Liver (tissue), 9 donors: ENCODE measurements around the gene KLF13. TPM values are rescaled to one million over a fixed set of nuclear protein-coding genes. Genes with fewer than 3 reads are reported as not detected.

Source experiments
- DNase-seq: peaks from one replicate; pipeline ENCODE4 v3.0.0-alpha.2; 2017; ENCODE audit warnings: low spot score
- H3K27ac ChIP-seq, 2 donors: one replicate each; pipeline ENCODE4 v1.7.0; 2013; ENCODE audit warnings: inconsistent platforms in 2 of 2, low read length in 2 of 2, control low read depth in 1 of 2, low read depth in 1 of 2, mild to moderate bottlenecking in 1 of 2
- H3K27me3 ChIP-seq, 4 donors: one replicate each; pipeline versions ENCODE4 v1.6.1 to v1.7.0; 2013; ENCODE audit warnings: low read length in 3 of 4, inconsistent platforms in 1 of 4, mild to moderate bottlenecking in 1 of 4, moderate library complexity in 1 of 4; ENCODE audit not compliant: control insufficient read depth in 4 of 4, insufficient read depth in 4 of 4
- H3K36me3 ChIP-seq, 4 donors: one replicate each; pipeline versions ENCODE4 v1.6.1 to v1.7.0; 2013; ENCODE audit warnings: low read length in 3 of 4, mild to moderate bottlenecking in 3 of 4, low read depth in 1 of 4, moderate library complexity in 1 of 4; ENCODE audit not compliant: control insufficient read depth in 4 of 4, insufficient read depth in 3 of 4
- H3K4me1 ChIP-seq, 4 donors: one replicate each; pipeline versions ENCODE4 v1.6.1 to v1.7.0; 2013; ENCODE audit warnings: low read length in 3 of 4, mild to moderate bottlenecking in 3 of 4, moderate library complexity in 1 of 4; ENCODE audit not compliant: control insufficient read depth in 4 of 4, insufficient read depth in 4 of 4
- H3K4me3 ChIP-seq, 3 donors: one replicate each; pipeline versions ENCODE4 v1.6.1 to v1.7.0; 2013; ENCODE audit warnings: low read length in 3 of 3, control low read depth in 1 of 3, low read depth in 1 of 3, mild to moderate bottlenecking in 1 of 3
- H3K9ac ChIP-seq, 2 donors: one replicate each; pipeline ENCODE4 v1.7.0; 2013; ENCODE audit warnings: low read length in 2 of 2, mild to moderate bottlenecking in 2 of 2, moderate library complexity in 2 of 2, control low read depth in 1 of 2, low read depth in 1 of 2
- H3K9me3 ChIP-seq, 4 donors: one replicate each; pipeline versions ENCODE4 v1.6.1 to v1.7.0; 2013; ENCODE audit warnings: low read length in 3 of 4; ENCODE audit not compliant: control insufficient read depth in 4 of 4
- ATF3 ChIP-seq: IDR thresholded peaks from 2 replicates; pipeline ENCODE4 v1.6.1; 2016; ENCODE audit warnings: antibody characterized with exemption
- EGR1 ChIP-seq, 2 donors: IDR thresholded peaks; 2 replicates each; pipeline ENCODE4 v1.6.1; 2016 to 2018; ENCODE audit warnings: antibody characterized with exemption in 2 of 2, low read depth in 2 of 2
- FOXA1 ChIP-seq: IDR thresholded peaks from 2 replicates; pipeline ENCODE4 v1.6.1; 2016; ENCODE audit warnings: antibody characterized with exemption
- FOXA2 ChIP-seq: IDR thresholded peaks from 2 replicates; pipeline ENCODE4 v1.6.1; 2016; ENCODE audit warnings: antibody characterized with exemption
- GABPA ChIP-seq, 2 donors: IDR thresholded peaks in 1 of 2; conservative IDR thresholded peaks in 1 of 2; 2 replicates each; pipeline ENCODE4 v1.6.1; 2016; ENCODE audit warnings: antibody characterized with exemption in 2 of 2, mild to moderate bottlenecking in 1 of 2, moderate library complexity in 1 of 2
- HNF4A ChIP-seq, 2 donors: conservative IDR thresholded peaks; 2 replicates each; pipeline ENCODE4 v1.6.1; 2016; ENCODE audit warnings: antibody characterized with exemption in 2 of 2, mild to moderate bottlenecking in 2 of 2
- HNF4G ChIP-seq: IDR thresholded peaks from 2 replicates; pipeline ENCODE4 v1.6.1; 2016; ENCODE audit warnings: antibody characterized with exemption
- JUND ChIP-seq, 2 donors: IDR thresholded peaks; 2 replicates each; pipeline ENCODE4 v1.6.1; 2016; ENCODE audit warnings: antibody characterized with exemption in 2 of 2
- MAX ChIP-seq: IDR thresholded peaks from 2 replicates; pipeline ENCODE4 v1.6.1; 2016; ENCODE audit warnings: antibody characterized with exemption
- NR2F2 ChIP-seq: IDR thresholded peaks from 2 replicates; pipeline ENCODE4 v1.6.1; 2016; ENCODE audit warnings: antibody characterized with exemption
- RAD21 ChIP-seq, 2 donors: IDR thresholded peaks; 2 replicates each; pipeline ENCODE4 v1.6.1; 2016; ENCODE audit warnings: antibody characterized with exemption in 2 of 2, mild to moderate bottlenecking in 2 of 2
- RXRA ChIP-seq, 2 donors: IDR thresholded peaks; 2 replicates each; pipeline ENCODE4 v1.6.1; 2017 to 2018; ENCODE audit warnings: antibody characterized with exemption in 2 of 2, mild to moderate bottlenecking in 1 of 2
- SP1 ChIP-seq: IDR thresholded peaks from 2 replicates; pipeline ENCODE4 v1.6.1; 2018; ENCODE audit warnings: antibody characterized with exemption, mild to moderate bottlenecking
- TAF1 ChIP-seq: conservative IDR thresholded peaks from 2 replicates; pipeline ENCODE4 v1.6.1; 2016; ENCODE audit warnings: antibody characterized with exemption, mild to moderate bottlenecking
- YY1 ChIP-seq: IDR thresholded peaks from 2 replicates; pipeline ENCODE4 v1.6.1; 2016; ENCODE audit warnings: antibody characterized with exemption, mild to moderate bottlenecking
- ZBTB33 ChIP-seq: IDR thresholded peaks from 2 replicates; pipeline ENCODE4 v1.6.1; 2016; ENCODE audit warnings: antibody characterized with exemption
- WGBS: extraction: QIAGEN DNeasy Blood & Tissue Kit; methylation state at CpG from one replicate; pipeline ENCODE4 v1.1.7; 2013; 5-methylcytosine and 5-hydroxymethylcytosine counted together
- polyA plus RNA-seq, 2 donors: library from polyadenylated mRNA; stranded (reverse) in 1 of 2; unstranded in 1 of 2; fragments of 200-250 nt in 1 of 2; fragments of >200 nt in 1 of 2; fragmentation: Nextera tagmentation in 1 of 2; extraction: Ambion mirVana in 1 of 2; gene quantifications; one replicate each; pipeline versions ENCODE4 v1.2.1 to v1.2.3, GENCODE V29; 2013 to 2015
- total RNA-seq, 2 donors: library from RNA; depleted of rRNA; stranded (reverse); fragments of >200 nt; gene quantifications; one replicate each; pipeline ENCODE4 v1.2.3, GENCODE V29; 2014
- TF ChIP-seq, protein P1 (sequence below): IDR thresholded peaks from 2 replicates; pipeline ENCODE4 v1.6.1; 2016; ENCODE audit warnings: antibody characterized with exemption, mild to moderate bottlenecking
- TF ChIP-seq, protein P2 (sequence below): fragments of 150-350 bp; IDR thresholded peaks from 2 replicates; pipeline ENCODE4 v1.5.1; 2017; ENCODE audit warnings: improper control_type of control experiment, low read depth, low read length; ENCODE audit not compliant: missing input control
- donor health status: healthy.
- donor health status: healthy.
- donor health status: healthy.
- donor health status: healthy.
- donor health status: healthy.

The KLF13 gene
- total and polyA plus RNA-seq, 4 donors, result 17.4 to 77.1 (median 57.5) TPM

GRCh38 chr15:31402003-31402402 is 75.4 kb downstream of the KLF13 start:
- H3K4me1 ChIP-seq, result peaks cover 0 to 2% (median 0%) of the 10 kb centered on the region in 4 donors
- 97% methylated on average over 8 of the region's 8 CpGs for WGBS
- no peak overlapping the region for H3K27ac ChIP-seq
- H3K9ac ChIP-seq, result no peak overlapping the region
- H3K27me3 ChIP-seq, result no peaks in the 10 kb centered on the region
- H3K36me3 ChIP-seq, result no peaks in the 10 kb centered on the region
- TF ChIP-seq NR2F2 (no peak), ATF3 (no peak), RAD21 (IDR thresholded peaks at IDR 0.05) (no peak), ZBTB33 (no peak), TAF1 (no peak), SP1 (no peak), HNF4A (conservative IDR thresholded peaks at IDR 0.05) (no peak), RXRA (IDR thresholded peaks at IDR 0.05) (no peak), FOXA1 (no peak), GABPA (IDR thresholded peaks at IDR 0.05 in 1 of 2, conservative IDR thresholded peaks at IDR 0.05 in 1 of 2) (no peak), EGR1 (IDR thresholded peaks at IDR 0.05; ENCODE audit: low read depth in 2 of 2) (no peak), YY1 (no peak), MAX (no peak), HNF4G (no peak), JUND (IDR thresholded peaks at IDR 0.05) (no peak), FOXA2 (no peak)
- TF ChIP-seq, protein P1, sequence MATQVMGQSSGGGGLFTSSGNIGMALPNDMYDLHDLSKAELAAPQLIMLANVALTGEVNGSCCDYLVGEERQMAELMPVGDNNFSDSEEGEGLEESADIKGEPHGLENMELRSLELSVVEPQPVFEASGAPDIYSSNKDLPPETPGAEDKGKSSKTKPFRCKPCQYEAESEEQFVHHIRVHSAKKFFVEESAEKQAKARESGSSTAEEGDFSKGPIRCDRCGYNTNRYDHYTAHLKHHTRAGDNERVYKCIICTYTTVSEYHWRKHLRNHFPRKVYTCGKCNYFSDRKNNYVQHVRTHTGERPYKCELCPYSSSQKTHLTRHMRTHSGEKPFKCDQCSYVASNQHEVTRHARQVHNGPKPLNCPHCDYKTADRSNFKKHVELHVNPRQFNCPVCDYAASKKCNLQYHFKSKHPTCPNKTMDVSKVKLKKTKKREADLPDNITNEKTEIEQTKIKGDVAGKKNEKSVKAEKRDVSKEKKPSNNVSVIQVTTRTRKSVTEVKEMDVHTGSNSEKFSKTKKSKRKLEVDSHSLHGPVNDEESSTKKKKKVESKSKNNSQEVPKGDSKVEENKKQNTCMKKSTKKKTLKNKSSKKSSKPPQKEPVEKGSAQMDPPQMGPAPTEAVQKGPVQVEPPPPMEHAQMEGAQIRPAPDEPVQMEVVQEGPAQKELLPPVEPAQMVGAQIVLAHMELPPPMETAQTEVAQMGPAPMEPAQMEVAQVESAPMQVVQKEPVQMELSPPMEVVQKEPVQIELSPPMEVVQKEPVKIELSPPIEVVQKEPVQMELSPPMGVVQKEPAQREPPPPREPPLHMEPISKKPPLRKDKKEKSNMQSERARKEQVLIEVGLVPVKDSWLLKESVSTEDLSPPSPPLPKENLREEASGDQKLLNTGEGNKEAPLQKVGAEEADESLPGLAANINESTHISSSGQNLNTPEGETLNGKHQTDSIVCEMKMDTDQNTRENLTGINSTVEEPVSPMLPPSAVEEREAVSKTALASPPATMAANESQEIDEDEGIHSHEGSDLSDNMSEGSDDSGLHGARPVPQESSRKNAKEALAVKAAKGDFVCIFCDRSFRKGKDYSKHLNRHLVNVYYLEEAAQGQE, result no peak
- TF ChIP-seq, protein P2, sequence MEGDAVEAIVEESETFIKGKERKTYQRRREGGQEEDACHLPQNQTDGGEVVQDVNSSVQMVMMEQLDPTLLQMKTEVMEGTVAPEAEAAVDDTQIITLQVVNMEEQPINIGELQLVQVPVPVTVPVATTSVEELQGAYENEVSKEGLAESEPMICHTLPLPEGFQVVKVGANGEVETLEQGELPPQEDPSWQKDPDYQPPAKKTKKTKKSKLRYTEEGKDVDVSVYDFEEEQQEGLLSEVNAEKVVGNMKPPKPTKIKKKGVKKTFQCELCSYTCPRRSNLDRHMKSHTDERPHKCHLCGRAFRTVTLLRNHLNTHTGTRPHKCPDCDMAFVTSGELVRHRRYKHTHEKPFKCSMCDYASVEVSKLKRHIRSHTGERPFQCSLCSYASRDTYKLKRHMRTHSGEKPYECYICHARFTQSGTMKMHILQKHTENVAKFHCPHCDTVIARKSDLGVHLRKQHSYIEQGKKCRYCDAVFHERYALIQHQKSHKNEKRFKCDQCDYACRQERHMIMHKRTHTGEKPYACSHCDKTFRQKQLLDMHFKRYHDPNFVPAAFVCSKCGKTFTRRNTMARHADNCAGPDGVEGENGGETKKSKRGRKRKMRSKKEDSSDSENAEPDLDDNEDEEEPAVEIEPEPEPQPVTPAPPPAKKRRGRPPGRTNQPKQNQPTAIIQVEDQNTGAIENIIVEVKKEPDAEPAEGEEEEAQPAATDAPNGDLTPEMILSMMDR, result no peak
- no peak overlapping the region for H3K4me3 ChIP-seq
- no peak for DNase-seq
- H3K9me3 ChIP-seq, result no peaks in the 10 kb centered on the region
